Peyer's patch (tissue), 4 donors: ENCODE results near the gene AZIN2.

Source experiments
- CTCF ChIP-seq, 6 experiments: fragments of 450-650 bp in 4 of 6; fragments of 200-600 bp in 2 of 6; sonication (generic) in 1 of 6; IDR thresholded peaks; one replicate each; pipeline ENCODE4 v1.5.1; 2017 to 2019; ENCODE audit warnings: antibody characterized with exemption in 6 of 6, mild to moderate bottlenecking in 3 of 6, moderate library complexity in 1 of 6
- POLR2A ChIP-seq, 2 donors: fragments of 450-650 bp; IDR thresholded peaks; one replicate each; pipeline ENCODE4 v1.5.1; 2017; ENCODE audit warnings: antibody characterized with exemption in 2 of 2, mild to moderate bottlenecking in 2 of 2, moderate library complexity in 2 of 2

GRCh38 chr1:33150522-33150921 lies 69.6 kb downstream of the AZIN2 start:
- TF ChIP-seq CTCF (IDR thresholded peaks at IDR 0.05) (no peak), POLR2A (IDR thresholded peaks at IDR 0.05) (no peak)
